NCI-H146 (cell line): ENCODE results near the gene NPM3.
A peak's percentile ranks its signal among the peaks of the same experiment; 100 is the strongest.

Experiments
- DNase-seq: peaks from one replicate; lab custom pipeline; 2025; lab: John Stamatoyannopoulos, UW

Gene NPM3

GRCh38 chr10:101782811-101783735, at the start of gene NPM3:
NPM3 (minus strand) TSS chr10:101783446; CDS start chr10:101783390, 56 bp downstream.
- peak; percentile 82 for DNase-seq

DNA sequence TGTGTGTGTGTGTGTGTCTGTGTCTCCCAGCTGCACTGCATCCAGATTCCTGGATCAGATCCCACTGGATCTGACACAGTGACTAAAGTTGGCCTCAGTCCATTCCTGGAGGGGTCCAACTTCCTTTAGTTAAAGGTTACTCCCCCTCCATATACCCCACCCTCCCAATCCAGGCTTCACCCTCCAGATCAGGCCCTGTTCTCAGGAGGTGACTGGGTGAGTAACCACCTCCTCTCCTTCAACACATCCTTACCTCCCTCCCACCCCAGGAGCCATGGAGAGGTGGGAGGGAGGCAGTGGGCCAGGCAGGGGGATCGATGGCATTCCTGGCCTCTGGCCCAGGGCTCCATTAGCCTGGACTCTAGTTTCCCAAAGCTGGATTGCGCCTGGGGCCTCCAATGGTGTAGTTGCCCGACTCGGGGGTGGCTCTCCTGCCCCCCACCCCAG, 49.1 kb upstream of the NPM3 start:
- DNase-seq = no peak

DNA sequence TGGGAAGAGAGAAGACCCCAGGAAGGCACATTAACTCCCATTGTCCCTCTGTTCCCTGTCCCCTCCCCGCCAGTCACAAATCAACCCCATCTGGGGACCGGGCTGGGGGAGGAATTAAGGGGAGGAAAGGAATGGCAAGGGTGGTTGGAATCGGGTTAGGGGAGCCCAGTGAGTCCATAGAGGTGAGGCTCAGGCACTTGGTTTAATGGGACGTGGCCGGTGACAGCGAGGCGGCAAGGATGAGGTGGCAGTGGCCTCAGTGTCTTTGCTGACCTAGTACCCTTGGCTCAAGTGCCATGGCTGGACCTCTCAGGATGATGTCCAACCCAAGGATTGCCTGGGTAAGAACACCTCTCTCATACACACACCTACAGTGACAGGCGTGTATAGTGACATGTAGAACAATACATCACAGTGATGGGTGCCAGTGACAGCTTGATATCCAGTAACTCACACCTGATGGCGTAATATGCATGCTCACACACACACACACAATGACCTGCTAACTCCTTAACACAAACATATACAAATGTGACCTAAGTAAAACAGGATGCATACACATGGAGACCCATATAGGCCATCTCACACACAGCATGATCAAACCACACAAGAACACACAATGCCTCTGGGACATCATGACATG, 48.0 kb upstream of the NPM3 start:
- no peak for DNase-seq

DNA sequence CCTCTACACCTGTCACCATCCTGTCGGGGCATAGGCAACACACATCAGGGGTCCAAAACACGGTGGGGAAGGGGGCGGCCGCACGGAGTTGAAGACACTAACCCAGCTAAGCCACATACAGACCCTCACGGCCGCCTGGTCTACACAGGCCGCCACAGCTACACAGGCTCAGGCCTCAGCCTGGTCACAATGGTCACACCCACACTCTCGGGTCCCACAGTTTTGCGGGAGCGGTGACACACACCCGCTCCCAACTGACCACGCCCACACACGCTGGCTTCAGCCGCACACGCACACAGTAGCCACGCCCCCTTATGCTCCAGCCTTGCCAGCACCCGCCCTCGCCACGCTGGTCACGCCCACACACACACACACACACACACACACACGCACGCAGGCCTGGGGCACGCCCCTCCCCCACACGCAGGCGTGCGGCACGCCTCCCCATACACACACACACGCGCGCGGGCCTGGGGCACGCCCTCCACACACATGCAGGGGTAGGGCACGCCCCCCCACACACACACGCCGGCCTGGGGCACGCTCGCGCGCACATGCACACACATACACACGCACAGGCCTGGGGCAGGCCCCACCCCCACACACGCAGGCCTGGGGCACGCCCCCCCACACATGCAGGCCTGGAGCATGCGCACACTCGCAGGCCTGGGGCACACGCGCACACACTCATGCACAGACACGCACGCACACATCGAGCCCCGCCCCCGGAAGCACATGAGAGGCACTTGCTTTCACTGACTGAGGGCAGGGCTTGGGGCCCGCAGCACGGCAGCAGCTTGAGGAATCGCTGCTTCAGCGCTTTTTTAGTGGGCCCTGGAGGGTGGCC, 47.3 kb upstream of the NPM3 start:
- peak; percentile 94 for DNase-seq

GRCh38 chr10:101829561-101830315, 46.5 kb upstream of the NPM3 start:
- DNase-seq = peak; percentile 87

DNA sequence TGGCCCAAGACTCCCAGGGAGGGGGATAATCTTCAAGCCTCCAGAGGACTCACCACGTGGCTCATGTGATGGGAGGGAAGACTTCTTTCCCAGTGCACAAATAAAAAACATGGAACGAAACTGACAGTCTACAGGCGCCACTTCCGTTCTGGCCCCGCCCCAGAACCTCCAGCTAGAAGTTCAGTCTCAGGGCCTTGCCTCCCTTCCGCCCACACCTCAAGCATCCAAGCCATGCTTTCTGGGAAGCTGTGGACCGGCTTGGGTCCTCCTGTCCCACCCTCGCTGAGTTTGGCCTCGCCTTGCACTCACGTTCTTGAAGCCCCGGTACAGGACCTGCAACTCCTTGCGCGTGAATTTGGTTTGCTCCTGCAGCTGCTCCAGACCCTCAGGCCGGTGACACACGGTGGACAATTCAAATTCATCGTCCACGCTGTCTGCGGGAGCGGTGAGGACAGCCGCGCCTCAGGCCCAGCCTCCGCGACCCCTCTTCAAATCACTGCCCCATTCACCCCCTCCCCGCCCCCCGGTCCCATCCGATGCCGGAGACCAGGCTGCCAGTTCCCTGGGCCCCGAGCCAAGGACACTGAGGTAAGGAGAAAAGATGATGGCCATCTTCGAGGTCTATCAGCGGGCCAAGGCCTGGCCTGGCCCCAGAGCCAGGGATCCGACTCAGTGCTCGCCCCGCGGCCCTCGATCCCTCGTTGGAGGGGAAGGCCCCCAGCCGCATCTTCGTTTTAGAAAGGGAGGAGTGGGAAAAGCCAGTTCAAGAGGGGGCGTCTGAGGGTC, 45.7 kb upstream of the NPM3 start:
- no peak for DNase-seq

DNA sequence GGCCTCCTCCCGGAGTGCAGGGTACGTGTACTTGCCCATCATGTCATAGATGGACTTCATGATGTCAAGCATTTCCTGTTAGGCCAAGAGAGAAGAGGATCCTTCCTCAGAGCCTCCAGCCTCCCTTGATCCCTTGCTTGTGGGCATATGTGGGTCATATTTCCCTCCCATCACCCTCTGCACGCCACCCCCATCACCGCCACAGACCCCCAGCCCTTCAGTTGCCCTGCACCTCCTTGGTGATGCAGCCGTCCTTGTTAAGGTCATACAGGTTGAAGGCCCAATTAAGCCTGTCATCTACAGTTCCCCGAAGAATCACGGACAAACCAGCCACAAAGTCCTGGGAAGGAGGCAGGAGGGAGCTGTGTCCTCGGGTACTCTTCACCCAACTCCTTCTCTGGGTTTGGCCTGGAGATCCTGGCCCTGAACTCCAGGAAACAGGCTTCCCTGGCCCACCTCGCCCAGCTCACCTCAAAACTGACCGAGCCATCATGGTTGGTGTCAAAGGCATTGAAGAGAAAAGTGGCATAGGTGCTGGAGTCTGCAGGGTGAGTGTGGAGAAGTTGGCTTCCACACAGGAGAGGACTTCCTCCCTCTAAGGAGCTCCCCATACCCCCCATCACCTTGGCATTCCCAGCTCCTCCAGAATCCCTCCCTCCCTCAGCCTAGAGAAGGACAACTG, 44.8 kb upstream of the NPM3 start:
- no peak for DNase-seq

DNA sequence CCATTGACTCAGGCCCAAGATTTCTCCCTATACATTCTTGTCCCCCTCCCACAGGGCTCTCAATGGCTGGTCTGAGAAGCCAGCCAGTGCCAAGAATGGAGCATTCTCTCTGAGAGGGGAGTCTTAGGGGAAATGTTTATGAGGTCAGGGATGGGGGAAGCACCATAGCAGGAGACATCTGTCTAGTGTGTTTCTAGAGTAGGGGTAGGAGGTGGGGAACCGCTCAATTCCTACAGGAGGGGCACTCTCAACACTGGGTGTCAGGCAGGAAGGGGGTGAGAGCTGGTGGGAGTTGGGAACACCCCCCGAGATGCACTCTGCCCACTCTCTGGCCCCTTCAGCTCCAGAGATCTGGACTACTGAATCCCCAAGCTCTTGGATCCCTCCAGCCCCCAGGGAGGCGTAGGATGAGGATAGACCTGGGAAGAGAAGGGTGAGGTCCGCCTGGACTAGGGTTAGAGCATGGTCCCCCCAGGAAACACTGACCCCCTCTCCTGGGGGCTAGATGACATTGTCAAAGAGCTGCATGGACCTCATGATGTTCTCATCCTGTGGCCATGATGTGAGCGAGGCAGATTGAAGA, 43.7 kb upstream of the NPM3 start:
- no peak for DNase-seq

DNA sequence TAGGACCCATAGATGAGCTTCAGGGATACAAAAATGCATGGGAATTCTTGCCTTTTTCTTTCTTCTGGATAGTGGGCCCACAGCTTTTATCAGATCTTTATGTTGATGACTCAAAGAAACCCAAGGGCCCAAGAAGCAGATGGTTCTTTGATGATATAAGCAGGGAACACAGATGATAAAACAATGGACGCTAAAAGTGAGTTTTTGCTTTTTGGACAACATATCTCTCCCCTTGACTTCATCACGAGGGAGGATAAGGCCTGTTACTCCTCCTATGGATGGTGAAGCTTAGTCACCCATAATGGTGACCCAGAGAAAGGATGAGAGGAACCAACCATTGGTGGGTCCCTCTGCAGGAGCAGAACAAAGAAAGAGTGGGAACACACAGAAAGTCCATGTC, 41.5 kb upstream of the NPM3 start:
- DNase-seq = no peak

- peak; percentile 72 for DNase-seq
Observed at GRCh38 chr10:101818872-101819633, 35.8 kb upstream of the NPM3 start.

DNA sequence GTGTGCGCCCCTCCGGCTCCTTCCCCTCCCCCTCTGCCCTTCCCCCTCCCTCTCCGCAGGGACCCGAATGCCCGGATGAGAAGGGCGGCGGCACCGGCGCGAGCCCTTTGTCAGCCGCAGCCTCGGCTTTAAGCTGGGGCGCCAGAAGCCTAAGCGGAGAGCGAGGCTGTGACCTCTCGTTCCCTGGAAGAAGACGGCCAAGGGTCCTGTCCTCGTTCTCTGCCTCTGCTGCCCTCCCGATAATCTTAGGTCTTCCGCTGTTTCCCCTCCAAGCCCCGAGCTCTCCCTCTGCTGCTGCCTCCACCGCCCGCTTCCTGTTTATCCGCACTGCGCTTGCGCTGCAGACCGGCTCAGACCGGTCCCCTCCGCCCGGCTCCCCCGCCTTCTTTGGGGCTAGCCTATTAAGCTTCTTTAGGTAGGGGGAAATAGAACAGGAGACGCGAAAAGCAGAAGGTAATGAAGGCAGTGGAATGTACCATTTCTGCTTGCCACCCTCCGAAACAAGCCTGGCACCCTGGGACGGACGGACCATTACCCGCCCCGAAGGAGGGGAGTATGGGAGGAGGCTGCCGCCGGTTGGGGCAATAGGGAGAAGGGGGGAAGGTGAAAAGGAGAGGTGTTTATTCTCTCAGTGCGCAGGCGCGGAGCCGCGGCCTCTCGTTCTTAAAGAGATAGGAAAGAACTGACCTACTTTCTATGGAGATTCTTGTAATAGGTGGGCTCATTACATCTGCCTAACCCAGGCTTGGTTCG, 35.0 kb upstream of the NPM3 start, which contains the start of gene OGA:
TSS of gene OGA (minus strand) at position 326 of the 753 bp plus-strand sequence. CDS start 422 bp downstream, outside the sequence.
- DNase-seq = peak; percentile 99

DNA sequence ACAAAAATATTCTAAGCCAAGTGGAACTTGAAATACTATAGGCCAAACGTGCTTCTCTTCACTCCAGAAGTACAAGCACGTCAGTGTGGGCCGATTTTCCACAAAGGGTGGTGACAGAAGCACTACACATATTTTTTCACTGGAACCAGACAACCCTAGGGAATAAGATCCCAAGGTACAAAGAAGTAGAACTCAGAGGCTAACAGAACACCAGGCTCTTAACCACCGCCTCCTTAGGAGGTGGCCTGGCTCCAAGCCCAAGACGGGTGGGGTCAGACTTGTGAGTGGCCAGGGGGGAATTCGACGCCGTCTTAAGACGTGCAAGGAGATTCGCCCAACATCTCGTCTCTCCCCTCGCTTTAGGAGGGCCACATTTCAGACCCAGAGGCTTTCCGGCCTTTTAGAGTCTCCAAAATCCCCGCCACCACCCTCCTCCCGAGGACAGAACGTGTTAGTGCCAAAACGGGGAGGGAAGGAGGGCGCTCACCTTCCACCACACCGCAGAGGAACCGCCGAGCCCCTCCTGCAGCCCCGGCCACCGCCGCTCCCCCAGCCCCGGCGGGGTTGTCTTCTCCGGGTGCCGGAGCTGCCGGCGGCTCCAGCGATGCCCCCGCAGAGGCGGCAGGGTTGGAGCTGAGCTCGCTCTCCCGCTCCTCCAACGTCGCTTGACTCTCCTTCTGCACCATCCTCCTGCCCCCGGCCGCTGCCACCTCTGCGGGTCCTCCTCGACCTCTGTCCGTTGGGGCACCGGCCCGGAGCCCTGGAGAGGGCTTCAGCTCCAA, 34.3 kb upstream of the NPM3 start:
- DNase-seq = peak; percentile 52

- DNase-seq = no peak
Observed at GRCh38 chr10:101816913-101817336, 33.7 kb upstream of the NPM3 start.

DNA sequence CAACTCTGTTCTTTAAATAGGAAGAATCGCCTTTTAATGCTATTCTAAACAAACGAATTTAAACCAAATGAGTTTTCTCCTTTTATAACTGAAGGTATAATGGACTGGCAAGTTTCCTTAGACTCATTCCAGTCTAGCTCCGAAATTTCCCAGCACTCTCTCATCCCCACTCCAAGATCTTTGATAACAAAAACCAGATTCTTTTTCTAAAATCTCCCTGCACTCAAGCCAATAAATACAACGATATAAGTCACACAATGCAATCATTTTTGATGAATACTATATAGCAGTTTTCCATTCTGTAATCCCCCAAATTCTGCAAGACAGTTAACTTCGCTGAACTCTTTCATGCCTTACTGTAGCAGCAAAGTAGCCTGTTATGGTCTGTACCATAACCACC, 33.1 kb upstream of the NPM3 start:
- no peak for DNase-seq

GRCh38 chr10:101814466-101815071, 31.3 kb upstream of the NPM3 start:
- DNase-seq = no peak

GRCh38 chr10:101812606-101813005, 29.4 kb upstream of the NPM3 start:
- no peak for DNase-seq

- DNase-seq = no peak
Observed at GRCh38 chr10:101807158-101807557, 23.9 kb upstream of the NPM3 start.
